ENCODE data around the gene NPM1. TPM values are rescaled to one million over a fixed set of nuclear protein-coding genes. Genes with fewer than 3 reads are reported as not detected.
A peak's percentile ranks its signal among the peaks of the same experiment; 100 is the strongest.

Gene NPM1
- total and polyA plus RNA-seq, 2 of the 13 experiments (the other 11 are each of a cell fraction or from before 2014, with no cell fraction given), result 2,047 to 3,353 TPM

- in situ Hi-C loops (cut with HindIII; ENCODE audit: extremely low pct_ligation_motif_present, low pct_unique_long_range_greater_than_20kb), result loop anchor here (5.0 kb wide), 3 partner anchors 434 to 624 kb away; no protein-coding TSS in a partner anchor
- ATAC-seq, result peak; percentile 75
- BruUV-seq (replicated peaks), result no TSS peak
- CTCF ChIA-PET (ENCODE audit: low intra/inter-chr PET ratio, low total read pairs), result interaction anchor here (1.6 kb wide), 1 partner anchor 489 kb away, joined by 12 read pairs; no protein-coding TSS in a partner anchor
- Histone ChIP-seq H3K36me3 (replicated peaks in 1 of 2; ENCODE audit: control insufficient read depth in 1 of 2, insufficient read depth in 2 of 2, low read length in 2 of 2) (0 out of 5 replicates have a peak, but pooled peaks cover 0 to 1% of the 10 kb centered on the region in 2 experiments), H2AFZ (ENCODE audit: low read length) (no peak overlapping the region), H3K4me2 (ENCODE audit: low read depth, low read length) (peak overlapping the region; percentile 84), H3K79me2 (ENCODE audit: insufficient read depth, low read length) (no peaks in the 10 kb centered on the region), H3K9ac (ENCODE audit: insufficient read depth, low read depth, low read length) (no peak overlapping the region), H3K4me1 (ENCODE audit: insufficient read depth, low read length) (peaks cover 11% of the 10 kb centered on the region), H4K20me1 (ENCODE audit: insufficient read depth, low read length) (peaks cover 17% of the 10 kb centered on the region), H3K9me3 (ENCODE audit: low read length) (no peaks in the 10 kb centered on the region), H3K27ac (ENCODE audit: extremely low read length, insufficient read depth, low read length) (no peak overlapping the region), H3K4me3 (replicated peaks in 1 of 3; ENCODE audit: insufficient read depth in 1 of 3, low read depth in 2 of 3, low read length in 3 of 3) (peak overlapping the region; percentile 41 to 69 (median 51); a peak in 5 of 6 replicates), H3K27me3 (ENCODE audit: control insufficient read depth in 1 of 2, insufficient read depth in 2 of 2, low read length in 2 of 2) (peaks cover 0 to 23% of the 10 kb centered on the region in 2 experiments; a peak in 4 of 5 replicates)
- POLR2A ChIA-PET, result interaction anchor here (0.8 to 2.4 kb wide), 3 partner anchors 23 to 588 kb away, joined by 3 to 13 read pairs (median 4); partner anchors contain the start of genes FBXW11 and NPM1
- peak; percentile 53 for FAIRE-seq
- intact Hi-C loops (cut with micrococcal nuclease; ENCODE audit: unreplicated experiment), result loop anchor here (2.0 to 5.0 kb wide), 2 partner anchors 440 to 624 kb away; no protein-coding TSS in a partner anchor
- WGBS (ENCODE audit: low lambda C conversion rate), result 19% methylated on average over 16 of the region's 26 CpGs
- DNase-seq (ENCODE audit: low spot score), result peak; percentile 61
- no peak for TF ChIP-seq SP140L (CRISPR knock-in tag; IDR thresholded peaks at IDR 0.05; ENCODE audit: borderline replicate concordance)
- TF ChIP-seq ZGPAT (CRISPR knock-in tag; IDR thresholded peaks at IDR 0.05), result 0 out of 2 replicates have a peak, but pooled peaks have one; percentile 29
- peak; percentile 26; the same call in 1 of the 2 replicates for TF ChIP-seq ERF (CRISPR knock-in tag; IDR thresholded peaks at IDR 0.05)
- TF ChIP-seq ZNF704 (CRISPR knock-in tag; IDR thresholded peaks at IDR 0.05; ENCODE audit: borderline replicate concordance), result 0 out of 2 replicates have a peak, but pooled peaks have one; percentile 53
- TF ChIP-seq CSRNP1 (CRISPR knock-in tag; IDR thresholded peaks at IDR 0.05), result 0 out of 2 replicates have a peak, but pooled peaks have one; percentile 31
- no peak for TF ChIP-seq NFYB (CRISPR knock-in tag; IDR thresholded peaks at IDR 0.05)
- no peak for TF ChIP-seq TP53 (CRISPR knock-in tag; conservative IDR thresholded peaks at IDR 0.05)
- no peak for TF ChIP-seq CENPBD1 (CRISPR knock-in tag; IDR thresholded peaks at IDR 0.05; ENCODE audit: borderline replicate concordance, low read depth)
- peak; percentile 29 for TF ChIP-seq ZFY (CRISPR knock-in tag; IDR thresholded peaks at IDR 0.05)
- TF ChIP-seq HIVEP1 (CRISPR knock-in tag; IDR thresholded peaks at IDR 0.05), result 0 out of 2 replicates have a peak, but pooled peaks have one; percentile 33
- TF ChIP-seq ZNF354B (CRISPR knock-in tag; IDR thresholded peaks at IDR 0.05), result 0 out of 2 replicates have a peak, but pooled peaks have one; percentile 31
- no peak for TF ChIP-seq CEBPG (CRISPR knock-in tag; IDR thresholded peaks at IDR 0.05)
- TF ChIP-seq CHD4 (IDR thresholded peaks at IDR 0.05; ENCODE audit: borderline replicate concordance, low read length), result no peak
- no peak for TF ChIP-seq ZNF691 (CRISPR knock-in tag; IDR thresholded peaks at IDR 0.05; ENCODE audit: borderline replicate concordance, low read depth)
- TF ChIP-seq SNAPC2 (CRISPR knock-in tag; IDR thresholded peaks at IDR 0.05), result no peak
Measured at GRCh38 chr5:171418316-171418981, 30.8 kb downstream of the NPM1 start.

All from HepG2 (cell line).